Measurements from ENCODE around the gene CPTP. TPM values are rescaled to one million over a fixed set of nuclear protein-coding genes. Genes with fewer than 3 reads are reported as not detected.

CPTP gene
- polyA plus RNA-seq, 3 donors, result 6.4 to 7.7 (median 7.4) TPM

DNA sequence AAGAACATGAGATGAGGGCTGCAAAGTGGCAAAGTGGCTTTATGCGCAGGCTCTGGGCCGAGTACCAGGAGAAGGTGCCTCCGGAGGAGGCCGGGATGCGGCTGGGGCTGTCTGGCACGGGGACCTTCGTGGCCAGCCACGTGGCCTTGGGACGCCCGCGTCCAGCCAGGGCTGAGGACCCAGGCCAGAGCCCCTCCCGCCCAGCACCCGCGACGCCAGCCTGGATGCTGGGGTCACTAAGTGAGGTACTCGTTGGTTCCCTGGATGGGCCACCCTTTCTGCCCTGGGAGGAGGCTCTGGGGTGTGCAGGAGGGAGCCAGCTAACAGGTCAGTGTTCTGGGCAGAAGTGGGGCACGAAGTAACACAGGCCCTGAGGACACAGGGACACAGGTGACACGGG is 31.8 kb upstream of the CPTP start:
- Mint-ChIP-seq H3K9me3 (peaks cover 0 to 10% (median 0%) of the 10 kb centered on the region in 7 donors), H3K4me1 (no peaks in the 10 kb centered on the region), H3K27ac (no peak overlapping the region), H3K27me3 (ENCODE audit: low read depth in 3 of 3) (peaks cover 0 to 1% (median 0%) of the 10 kb centered on the region in 3 donors), H3K4me3 (no peak overlapping the region), H3K36me3 (peaks cover 2 to 14% of the 10 kb centered on the region in 2 donors)
- no peaks in the 10 kb centered on the region for H3K27me3 ChIP-seq (ENCODE audit: control insufficient read depth in 2 of 2, insufficient read depth in 2 of 2, low read length in 2 of 2)
- no peak for TF ChIP-seq CTCF (IDR thresholded peaks at IDR 0.05)
- 99% methylated on average over 18 of the region's 18 CpGs for WGBS (ENCODE audit: insufficient coverage)
- H3K36me3 ChIP-seq (replicated peaks in 1 of 2; ENCODE audit: control insufficient read depth in 1 of 2, insufficient read depth in 2 of 2, low read length in 2 of 2), result peaks cover 19 to 37% of the 10 kb centered on the region in 2 donors
- H3K4me1 ChIP-seq (ENCODE audit: control insufficient read depth in 1 of 2, insufficient read depth in 2 of 2, low read length in 2 of 2), result no peaks in the 10 kb centered on the region
- no peaks in the 10 kb centered on the region for H3K9me3 ChIP-seq (replicated peaks in 1 of 2; ENCODE audit: control insufficient read depth in 1 of 2, insufficient read depth in 1 of 2, low read length in 2 of 2)
- H3K27ac ChIP-seq (ENCODE audit: low read depth in 1 of 2, low read length in 2 of 2), result no peak overlapping the region
- no peak for DNase-seq
- no peaks in the 10 kb centered on the region for H3K79me2 ChIP-seq (ENCODE audit: insufficient read depth, low read length)
- H3K9ac ChIP-seq (ENCODE audit: insufficient read depth, low read length, poor library complexity, severe bottlenecking), result no peak overlapping the region
- H4K20me1 ChIP-seq (ENCODE audit: insufficient read depth, low read length), result no peaks in the 10 kb centered on the region
- intact Hi-C loops (cut with micrococcal nuclease), result loop anchor here in 1 of 2 donors (5.0 kb wide), 1 partner anchor 171 kb away; no protein-coding TSS in a partner anchor
- no peak overlapping the region for H3K4me2 ChIP-seq (replicated peaks; ENCODE audit: extremely low read depth, low read length, poor library complexity, severe bottlenecking)
- no peak overlapping the region for H2AFZ ChIP-seq (ENCODE audit: insufficient read depth, low read depth, low read length, poor library complexity, severe bottlenecking)
- H3K4me3 ChIP-seq (replicated peaks in 1 of 3; ENCODE audit: low read depth in 2 of 3, low read length in 3 of 3), result no peak overlapping the region

- Mint-ChIP-seq H3K4me3 (no peak overlapping the region), H3K27me3 (ENCODE audit: low read depth in 3 of 3) (no peaks in the 10 kb centered on the region), H3K27ac (no peak overlapping the region), H3K36me3 (peaks cover 2 to 17% of the 10 kb centered on the region in 2 donors), H3K9me3 (peaks cover 0 to 5% (median 0%) of the 10 kb centered on the region in 7 donors), H3K4me1 (no peaks in the 10 kb centered on the region)
- Histone ChIP-seq H3K4me2 (replicated peaks; ENCODE audit: extremely low read depth, low read length, poor library complexity, severe bottlenecking) (no peak overlapping the region), H4K20me1 (ENCODE audit: insufficient read depth, low read length) (no peaks in the 10 kb centered on the region), H3K9me3 (replicated peaks in 1 of 2; ENCODE audit: control insufficient read depth in 1 of 2, insufficient read depth in 1 of 2, low read length in 2 of 2) (no peaks in the 10 kb centered on the region), H2AFZ (ENCODE audit: insufficient read depth, low read depth, low read length, poor library complexity, severe bottlenecking) (no peak overlapping the region), H3K4me1 (ENCODE audit: control insufficient read depth in 1 of 2, insufficient read depth in 2 of 2, low read length in 2 of 2) (no peaks in the 10 kb centered on the region), H3K27me3 (ENCODE audit: control insufficient read depth in 2 of 2, insufficient read depth in 2 of 2, low read length in 2 of 2) (no peaks in the 10 kb centered on the region), H3K27ac (ENCODE audit: low read depth in 1 of 2, low read length in 2 of 2) (no peak overlapping the region), H3K79me2 (ENCODE audit: insufficient read depth, low read length) (no peaks in the 10 kb centered on the region), H3K4me3 (replicated peaks in 1 of 3; ENCODE audit: low read depth in 2 of 3, low read length in 3 of 3) (no peak overlapping the region), H3K36me3 (replicated peaks in 1 of 2; ENCODE audit: control insufficient read depth in 1 of 2, insufficient read depth in 2 of 2, low read length in 2 of 2) (peaks cover 23 to 39% of the 10 kb centered on the region in 2 donors), H3K9ac (ENCODE audit: insufficient read depth, low read length, poor library complexity, severe bottlenecking) (no peak overlapping the region)
- TF ChIP-seq CTCF (IDR thresholded peaks at IDR 0.05), result no peak
- 92% methylated on average over 77 of the region's 94 CpGs for WGBS (ENCODE audit: insufficient coverage)
- intact Hi-C loops (cut with micrococcal nuclease), result loop anchor here in 1 of 2 donors (5.0 kb wide), 1 partner anchor 171 kb away; no protein-coding TSS in a partner anchor
- no peak for DNase-seq
These were observed 31.0 kb upstream of the CPTP start for GRCh38 chr1:1293263-1294249.
